Measurements from ENCODE around the gene COG4. TPM values are rescaled to one million over a fixed set of nuclear protein-coding genes. Genes with fewer than 3 reads are reported as not detected.
A peak's percentile ranks its signal among the peaks of the same experiment; 100 is the strongest.

Gene COG4
- polyA plus RNA-seq (2013): 29.4 and 29.5 TPM in 2 replicates

GRCh38 chr16:70523076-70523742 is at the start of gene COG4:
COG4 (minus strand) TSS chr16:70523554; CDS start chr16:70523543, 11 bp downstream.
- peak within 1 kb of the TSS; percentile 26 for H2BK120ac ChIP-seq (ENCODE audit: insufficient read depth, low read length, poor library complexity)
- peak within 1 kb of the TSS; percentile 70 for H3K4ac ChIP-seq (ENCODE audit: low read depth, low read length)
- peak within 1 kb of the TSS; percentile 96 for H2AFZ ChIP-seq (ENCODE audit: insufficient read depth, low read length, poor library complexity)
- H4K91ac ChIP-seq (ENCODE audit: low read depth, low read length): peak within 1 kb of the TSS; percentile 69
- H3K14ac ChIP-seq (ENCODE audit: low read length): peak within 1 kb of the TSS; percentile 63
- H3K79me1 ChIP-seq (ENCODE audit: low read length): peaks cover 8% of the 10 kb centered on the region
- peak within 1 kb of the TSS; percentile 87 for H2BK5ac ChIP-seq (ENCODE audit: low read depth, low read length, poor library complexity)
- H3K27me3 ChIP-seq (ENCODE audit: insufficient read depth, low read length): no peaks in the 10 kb centered on the region
- H4K8ac ChIP-seq (ENCODE audit: low read depth, low read length): peak within 1 kb of the TSS; percentile 99
- H2BK12ac ChIP-seq (ENCODE audit: low read length): no peak within 1 kb of the TSS
- H3K36me3 ChIP-seq (ENCODE audit: control insufficient read depth in 1 of 2, insufficient read depth in 2 of 2, low read length in 2 of 2): peaks cover 12 to 14% of the 10 kb centered on the region in 2 experiments
- H3K4me2 ChIP-seq (ENCODE audit: low read length): peak within 1 kb of the TSS; percentile 96
- H3K4me3 ChIP-seq (ENCODE audit: low read depth, low read length): peak within 1 kb of the TSS; percentile 99
- peak within 1 kb of the TSS; percentile 0 for H2AK5ac ChIP-seq (ENCODE audit: low read length)
- peaks cover 25% of the 10 kb centered on the region for H3K79me2 ChIP-seq (ENCODE audit: control insufficient read depth, insufficient read depth, low read length, poor library complexity)
- no CpG with 5 or more reads among the region's 36 CpGs for WGBS (ENCODE audit: extremely low coverage, insufficient coverage, insufficient read length)
- no peaks in the 10 kb centered on the region for H3K9me3 ChIP-seq (ENCODE audit: insufficient read depth, low read depth, low read length)
- H3K9ac ChIP-seq (ENCODE audit: low read length): peak within 1 kb of the TSS; percentile 100
- H3K4me1 ChIP-seq (ENCODE audit: control insufficient read depth in 1 of 2, insufficient read depth in 2 of 2, low read length in 2 of 2): peaks cover 3 to 5% of the 10 kb centered on the region in 2 experiments
- peak within 1 kb of the TSS; percentile 69 for H3K27ac ChIP-seq (ENCODE audit: low read depth, low read length)
- peak; percentile 70 to 85 for DNase-seq
- peak within 1 kb of the TSS; percentile 87 for H3K18ac ChIP-seq (ENCODE audit: low read length)
- H4K12ac ChIP-seq (ENCODE audit: low read depth, low read length): peak within 1 kb of the TSS; percentile 99
- H3K23ac ChIP-seq (ENCODE audit: low read length): no peak within 1 kb of the TSS

- Histone ChIP-seq H3K27me3 (ENCODE audit: insufficient read depth, low read length) (no peaks in the 10 kb centered on the region), H3K4me1 (ENCODE audit: control insufficient read depth in 1 of 2, insufficient read depth in 2 of 2, low read length in 2 of 2) (peaks cover 3 to 4% of the 10 kb centered on the region in 2 experiments), H3K9me3 (ENCODE audit: insufficient read depth, low read depth, low read length) (no peaks in the 10 kb centered on the region), H3K27ac (ENCODE audit: low read depth, low read length) (no peak overlapping the region), H4K8ac (ENCODE audit: low read depth, low read length) (no peak overlapping the region), H2AK5ac (ENCODE audit: low read length) (no peak overlapping the region), H2BK12ac (ENCODE audit: low read length) (no peak overlapping the region), H3K14ac (ENCODE audit: low read length) (no peak overlapping the region), H2BK120ac (ENCODE audit: insufficient read depth, low read length, poor library complexity) (no peak overlapping the region), H2AFZ (ENCODE audit: insufficient read depth, low read length, poor library complexity) (no peak overlapping the region), H3K79me1 (ENCODE audit: low read length) (no peaks in the 10 kb centered on the region), H3K9ac (ENCODE audit: low read length) (no peak overlapping the region), H3K18ac (ENCODE audit: low read length) (no peak overlapping the region), H2BK5ac (ENCODE audit: low read depth, low read length, poor library complexity) (no peak overlapping the region), H3K4ac (ENCODE audit: low read depth, low read length) (no peak overlapping the region), H3K36me3 (ENCODE audit: control insufficient read depth in 1 of 2, insufficient read depth in 2 of 2, low read length in 2 of 2) (peaks cover 40 to 62% of the 10 kb centered on the region in 2 experiments), H3K23ac (ENCODE audit: low read length) (no peak overlapping the region), H3K4me2 (ENCODE audit: low read length) (no peak overlapping the region), H4K12ac (ENCODE audit: low read depth, low read length) (no peak overlapping the region), H3K79me2 (ENCODE audit: control insufficient read depth, insufficient read depth, low read length, poor library complexity) (no peaks in the 10 kb centered on the region), H3K4me3 (ENCODE audit: low read depth, low read length) (no peak overlapping the region), H4K91ac (ENCODE audit: low read depth, low read length) (no peak overlapping the region)
- no CpG with 5 or more reads among the region's 2 CpGs for WGBS (ENCODE audit: extremely low coverage, insufficient coverage, insufficient read length)
- no peak for DNase-seq
These were observed 49.5 kb upstream of the COG4 start for GRCh38 chr16:70572926-70573270.

GRCh38 chr16:70572050-70572925 is 48.9 kb upstream of the COG4 start:
- no peak overlapping the region for H3K23ac ChIP-seq (ENCODE audit: low read length)
- no CpG with 5 or more reads among the region's 5 CpGs for WGBS (ENCODE audit: extremely low coverage, insufficient coverage, insufficient read length)
- H3K4me1 ChIP-seq (ENCODE audit: control insufficient read depth in 1 of 2, insufficient read depth in 2 of 2, low read length in 2 of 2): peaks cover 3 to 4% of the 10 kb centered on the region in 2 experiments
- H3K79me1 ChIP-seq (ENCODE audit: low read length): no peaks in the 10 kb centered on the region
- DNase-seq: no peak
- H3K27me3 ChIP-seq (ENCODE audit: insufficient read depth, low read length): no peaks in the 10 kb centered on the region
- H3K36me3 ChIP-seq (ENCODE audit: control insufficient read depth in 1 of 2, insufficient read depth in 2 of 2, low read length in 2 of 2): peaks cover 46 to 68% of the 10 kb centered on the region in 2 experiments
- H2BK12ac ChIP-seq (ENCODE audit: low read length): no peak overlapping the region
- H2AK5ac ChIP-seq (ENCODE audit: low read length): no peak overlapping the region
- no peak overlapping the region for H3K4me3 ChIP-seq (ENCODE audit: low read depth, low read length)
- no peak overlapping the region for H3K14ac ChIP-seq (ENCODE audit: low read length)
- no peaks in the 10 kb centered on the region for H3K9me3 ChIP-seq (ENCODE audit: insufficient read depth, low read depth, low read length)
- H2AFZ ChIP-seq (ENCODE audit: insufficient read depth, low read length, poor library complexity): no peak overlapping the region
- H4K12ac ChIP-seq (ENCODE audit: low read depth, low read length): no peak overlapping the region
- H3K18ac ChIP-seq (ENCODE audit: low read length): no peak overlapping the region
- H4K91ac ChIP-seq (ENCODE audit: low read depth, low read length): no peak overlapping the region
- no peaks in the 10 kb centered on the region for H3K79me2 ChIP-seq (ENCODE audit: control insufficient read depth, insufficient read depth, low read length, poor library complexity)
- H3K9ac ChIP-seq (ENCODE audit: low read length): no peak overlapping the region
- H2BK120ac ChIP-seq (ENCODE audit: insufficient read depth, low read length, poor library complexity): no peak overlapping the region
- H3K4me2 ChIP-seq (ENCODE audit: low read length): no peak overlapping the region
- H3K4ac ChIP-seq (ENCODE audit: low read depth, low read length): no peak overlapping the region
- H2BK5ac ChIP-seq (ENCODE audit: low read depth, low read length, poor library complexity): no peak overlapping the region
- H3K27ac ChIP-seq (ENCODE audit: low read depth, low read length): no peak overlapping the region
- H4K8ac ChIP-seq (ENCODE audit: low read depth, low read length): no peak overlapping the region

GRCh38 chr16:70571623-70572022 is 48.3 kb upstream of the COG4 start:
- no peak overlapping the region for H4K91ac ChIP-seq (ENCODE audit: low read depth, low read length)
- H3K27me3 ChIP-seq (ENCODE audit: insufficient read depth, low read length): no peaks in the 10 kb centered on the region
- no peak overlapping the region for H4K8ac ChIP-seq (ENCODE audit: low read depth, low read length)
- no peak overlapping the region for H3K4me2 ChIP-seq (ENCODE audit: low read length)
- no peak for DNase-seq
- H3K18ac ChIP-seq (ENCODE audit: low read length): no peak overlapping the region
- no peak overlapping the region for H2BK5ac ChIP-seq (ENCODE audit: low read depth, low read length, poor library complexity)
- peaks cover 3 to 4% of the 10 kb centered on the region in 2 experiments for H3K4me1 ChIP-seq (ENCODE audit: control insufficient read depth in 1 of 2, insufficient read depth in 2 of 2, low read length in 2 of 2)
- no peak overlapping the region for H4K12ac ChIP-seq (ENCODE audit: low read depth, low read length)
- no peak overlapping the region for H3K9ac ChIP-seq (ENCODE audit: low read length)
- H3K79me2 ChIP-seq (ENCODE audit: control insufficient read depth, insufficient read depth, low read length, poor library complexity): no peaks in the 10 kb centered on the region
- no peak overlapping the region for H2AK5ac ChIP-seq (ENCODE audit: low read length)
- peaks cover 51 to 74% of the 10 kb centered on the region in 2 experiments for H3K36me3 ChIP-seq (ENCODE audit: control insufficient read depth in 1 of 2, insufficient read depth in 2 of 2, low read length in 2 of 2)
- no peak overlapping the region for H3K4ac ChIP-seq (ENCODE audit: low read depth, low read length)
- H3K79me1 ChIP-seq (ENCODE audit: low read length): no peaks in the 10 kb centered on the region
- no peak overlapping the region for H2AFZ ChIP-seq (ENCODE audit: insufficient read depth, low read length, poor library complexity)
- WGBS (ENCODE audit: extremely low coverage, insufficient coverage, insufficient read length): no CpG with 5 or more reads among the region's 8 CpGs
- no peak overlapping the region for H2BK120ac ChIP-seq (ENCODE audit: insufficient read depth, low read length, poor library complexity)
- no peaks in the 10 kb centered on the region for H3K9me3 ChIP-seq (ENCODE audit: insufficient read depth, low read depth, low read length)
- no peak overlapping the region for H3K27ac ChIP-seq (ENCODE audit: low read depth, low read length)
- no peak overlapping the region for H3K14ac ChIP-seq (ENCODE audit: low read length)
- no peak overlapping the region for H3K4me3 ChIP-seq (ENCODE audit: low read depth, low read length)
- H3K23ac ChIP-seq (ENCODE audit: low read length): no peak overlapping the region
- no peak overlapping the region for H2BK12ac ChIP-seq (ENCODE audit: low read length)
